Measurements from ENCODE around the gene GCGR. TPM values are rescaled to one million over a fixed set of nuclear protein-coding genes. Genes with fewer than 3 reads are reported as not detected.

GCGR gene
- total RNA-seq, result not detected in 2 replicates

GRCh38 chr17:81803728-81804558 is at the start of gene GCGR:
Gene GCGR, plus strand, starts transcription at chr17:81804150. Its CDS starts 4,869 bp downstream, at chr17:81809019.

DNA sequence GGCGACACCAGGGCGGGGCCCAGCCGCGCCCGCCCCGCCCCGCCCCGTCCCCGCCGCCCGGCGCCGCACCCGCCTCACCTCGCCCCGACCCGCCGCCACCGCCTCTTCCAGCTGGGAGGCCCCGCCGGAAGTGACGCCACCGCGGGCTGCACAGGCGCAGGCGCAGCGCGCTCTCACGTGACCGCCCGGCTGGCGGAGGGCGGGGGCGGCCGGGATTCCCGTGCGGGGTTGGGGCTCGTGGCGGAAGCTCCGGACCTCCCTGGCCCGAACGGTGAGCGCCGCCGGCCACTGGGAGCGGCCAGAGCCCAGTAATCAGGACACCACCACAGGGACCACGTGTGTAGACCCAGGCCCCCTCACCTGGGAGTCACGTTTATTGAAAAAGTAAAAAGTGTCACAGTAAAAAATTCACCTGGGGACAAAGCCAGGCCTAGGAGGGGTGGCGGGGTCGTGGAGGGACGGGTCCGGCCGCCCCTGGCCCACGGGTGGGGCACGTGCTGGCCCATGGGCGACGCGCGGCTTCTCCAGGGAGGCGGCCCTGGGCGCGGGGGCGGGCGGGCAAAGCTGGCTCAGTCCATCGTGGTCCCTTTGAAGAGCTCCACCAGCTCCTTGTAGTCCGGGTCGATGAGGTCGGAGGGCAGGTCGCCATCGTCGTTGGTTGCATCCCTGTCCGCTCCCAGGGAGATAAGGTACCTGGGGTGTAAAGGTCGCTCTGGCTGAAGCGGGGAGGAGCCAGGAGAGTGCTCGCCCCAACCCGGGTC is 29.4 kb downstream of the GCGR start, which contains the start of gene MCRIP1:
Gene MCRIP1, minus strand, starts transcription at position 132 of the 761 bp plus-strand sequence. CDS start 8,785 bp downstream, outside the sequence.

DNA sequence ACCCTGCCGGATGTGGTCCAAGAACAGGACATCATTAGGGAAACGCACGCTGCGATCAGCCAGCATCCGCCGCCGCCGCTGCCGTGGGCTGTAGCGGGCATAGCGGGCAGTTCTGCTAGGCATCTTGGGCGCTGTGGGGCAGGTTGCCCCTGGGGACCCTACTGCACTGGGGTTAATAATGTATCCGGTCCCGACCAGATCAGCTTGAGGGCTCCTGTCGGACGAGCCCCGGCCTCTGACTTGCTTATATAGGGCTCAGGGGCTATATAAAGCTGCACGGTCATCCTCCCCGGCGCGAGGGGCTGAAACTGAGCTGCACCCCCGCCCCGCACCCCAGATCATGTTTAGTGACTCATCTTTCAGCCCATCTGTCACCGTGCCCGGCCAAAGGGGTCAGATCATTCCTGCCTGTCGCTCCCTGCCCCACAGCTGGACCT is 30.9 kb downstream of the GCGR start, which contains the start of gene PPP1R27:
Gene PPP1R27, minus strand, starts transcription at position 220 of the 437 bp plus-strand sequence. Its CDS starts 97 bp downstream, at position 123.

GRCh38 chr17:81859906-81860755 is 56.2 kb downstream of the GCGR start, which contains the start of gene P4HB:
Gene P4HB, minus strand, starts transcription at chr17:81860535. Its CDS starts 64 bp downstream, at chr17:81860471.

Other genes with a start within 250 kb of the GCGR start
- gene NPLOC4, start 167.0 kb upstream of the GCGR start, total RNA-seq, result 79.1 and 89.9 TPM in 2 replicates
- 0.20 TPM in 1 of 2 replicates, not detected in the other for gene TSPAN10, start 167.0 kb upstream of the GCGR start, total RNA-seq
- gene PDE6G, start 147.6 kb upstream of the GCGR start, total RNA-seq, result 0.20 and 0.25 TPM in 2 replicates
- 26.7 and 37.2 TPM in 2 replicates for gene OXLD1, start 137.5 kb upstream of the GCGR start, total RNA-seq
- 21.9 and 22.1 TPM in 2 replicates for gene CCDC137, start 137.4 kb upstream of the GCGR start, total RNA-seq
- 35.6 and 36.0 TPM in 2 replicates for gene ARL16, start 120.4 kb upstream of the GCGR start, total RNA-seq
- gene HGS, start 120.1 kb upstream of the GCGR start, total RNA-seq, result 124 and 135 TPM in 2 replicates
- gene MRPL12, start 100.8 kb upstream of the GCGR start, total RNA-seq, result 145 and 156 TPM in 2 replicates
- 27.1 and 32.0 TPM in 2 replicates for gene SLC25A10, start 91.9 kb upstream of the GCGR start, total RNA-seq
- 88.9 and 104 TPM in 2 replicates for gene MCRIP1, start 29.1 kb downstream of the GCGR start, total RNA-seq
- gene PPP1R27, start 30.9 kb downstream of the GCGR start, total RNA-seq, result not detected in 2 replicates
- 1,689 and 1,862 TPM in 2 replicates for gene P4HB, start 56.4 kb downstream of the GCGR start, total RNA-seq
- 405 and 442 TPM in 2 replicates for gene ARHGDIA, start 67.2 kb downstream of the GCGR start, total RNA-seq
- 270 and 274 TPM in 2 replicates for gene ALYREF, start 87.4 kb downstream of the GCGR start, total RNA-seq
- gene ANAPC11, start 87.6 kb downstream of the GCGR start, total RNA-seq, result 259 and 262 TPM in 2 replicates
- gene NPB, start 98.1 kb downstream of the GCGR start, total RNA-seq, result 0.54 and 1.3 TPM in 2 replicates
- 51.8 and 57.0 TPM in 2 replicates for gene PCYT2, start 107.2 kb downstream of the GCGR start, total RNA-seq
- 15.3 and 18.3 TPM in 2 replicates for gene SIRT7, start 114.0 kb downstream of the GCGR start, total RNA-seq
- 22.3 and 23.3 TPM in 2 replicates for gene MAFG, start 123.6 kb downstream of the GCGR start, total RNA-seq
- 52.5 and 73.9 TPM in 2 replicates for gene PYCR1, start 133.2 kb downstream of the GCGR start, total RNA-seq
- gene MYADML2, start 143.1 kb downstream of the GCGR start, total RNA-seq, result not detected in 2 replicates
- not detected in 2 replicates for gene NOTUM, start 157.0 kb downstream of the GCGR start, total RNA-seq
- gene ASPSCR1, start 173.5 kb downstream of the GCGR start, total RNA-seq, result 20.9 and 21.3 TPM in 2 replicates
- 130 TPM in 2 replicates for gene CENPX, start 218.7 kb downstream of the GCGR start, total RNA-seq
- 25.1 and 29.3 TPM in 2 replicates for gene LRRC45, start 219.2 kb downstream of the GCGR start, total RNA-seq
- gene RAC3, start 227.5 kb downstream of the GCGR start, total RNA-seq, result 15.5 and 16.5 TPM in 2 replicates
- gene DCXR, start 233.5 kb downstream of the GCGR start, total RNA-seq, result 114 and 147 TPM in 2 replicates
- 28.5 and 30.8 TPM in 2 replicates for gene RFNG, start 247.7 kb downstream of the GCGR start, total RNA-seq
- gene GPS1, start 247.7 kb downstream of the GCGR start, total RNA-seq, result 116 and 127 TPM in 2 replicates

All from mammary microvascular endothelial cell (primary cell).